Activated CD4-positive, alpha-beta T cell treated with anti-CD3 and anti-CD28 coated beads, Interleukin-2, amount 10 ng/mL, durations not matched to agents 7 days and 5 days (primary cell): Measurements from ENCODE around the gene OPCML. TPM values are rescaled to one million over a fixed set of nuclear protein-coding genes. Genes with fewer than 3 reads are reported as not detected.
"Not testable (repeated sequence)": the region's sequence is repeated elsewhere in the genome, so short reads cannot be mapped to it uniquely, and the experiment has no call there.

Experiments
- CTCF ChIA-PET: fragments of 350-600 bp; sonication (Branson Sonifier 250); formaldehyde crosslinking; loops from one replicate; lab custom pipeline; 2021; ENCODE audit warnings: antibody characterized with exemption; lab: Charles Lee
- POLR2A ChIA-PET: fragments of 350-600 bp; sonication (Branson Sonifier 250); formaldehyde crosslinking; loops from one replicate; lab custom pipeline; 2021; ENCODE audit warnings: antibody characterized with exemption; lab: Charles Lee
- DNase-seq: peaks from one replicate; pipeline ENCODE4 v3.0.0-alpha.2; 2020
- H3K27ac Mint-ChIP-seq: one replicate; pipeline ENCODE4 v1.8.0; 2021; ENCODE audit warnings: mild to moderate bottlenecking, moderate library complexity, mixed read lengths
- H3K27me3 Mint-ChIP-seq: one replicate; pipeline ENCODE4 v1.8.0; 2021; ENCODE audit warnings: mixed read lengths
- H3K36me3 Mint-ChIP-seq: one replicate; pipeline ENCODE4 v1.8.0; 2021; ENCODE audit warnings: low read depth, mixed read lengths
- H3K4me1 Mint-ChIP-seq: one replicate; pipeline ENCODE4 v1.8.0; 2021; ENCODE audit warnings: mixed read lengths
- H3K4me3 Mint-ChIP-seq: one replicate; pipeline ENCODE4 v1.8.0; 2021; ENCODE audit warnings: mild to moderate bottlenecking, moderate library complexity, mixed read lengths
- H3K9me3 Mint-ChIP-seq: one replicate; pipeline ENCODE4 v1.8.0; 2021; ENCODE audit warnings: mixed read lengths
- total RNA-seq, 2 experiments: library from RNA; stranded (reverse); gene quantifications; one replicate each; pipeline ENCODE4 v1.2.3, GENCODE V29; 2021

Gene OPCML
- total RNA-seq, 2 experiments from 2014 or later: not detected

DNA sequence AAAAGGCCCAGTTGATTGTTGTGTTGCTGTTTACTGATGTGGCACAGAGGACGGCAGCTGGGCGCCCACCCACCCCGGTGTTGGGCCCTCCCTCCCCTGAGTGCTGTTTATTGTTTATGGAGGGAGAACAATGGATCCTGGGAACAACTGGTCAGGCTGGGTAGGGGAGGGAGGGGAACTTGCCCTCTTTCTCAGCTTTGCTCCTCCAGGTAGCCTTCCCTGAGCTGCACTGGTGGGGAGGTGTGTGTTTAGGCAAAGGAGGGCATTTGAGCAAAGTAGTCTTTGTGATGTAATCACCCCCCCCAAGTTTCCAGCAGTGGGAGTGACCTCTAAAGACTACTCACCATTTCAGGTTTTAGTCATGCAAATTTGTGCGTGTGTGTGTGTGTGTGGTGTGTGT is 1126.6 kb downstream of the OPCML start:
- no peak overlapping the region for H3K4me3 Mint-ChIP-seq

GRCh38 chr11:132402071-132402684 is 1130.1 kb downstream of the OPCML start:
- Mint-ChIP-seq H3K4me3 (no peak overlapping the region), H3K4me1 (no peaks in the 10 kb centered on the region), H3K36me3 (no peaks in the 10 kb centered on the region), H3K27me3 (no peaks in the 10 kb centered on the region), H3K9me3 (peaks cover 3% of the 10 kb centered on the region), H3K27ac (no peak overlapping the region)
- ChIA-PET POLR2A (no interaction called here), CTCF (no interaction called here)
- no peak for DNase-seq

More for the DNA sequence above, 1126.6 kb downstream of the OPCML start:
- POLR2A ChIA-PET: interaction anchor here (0.6 kb wide), 1 partner anchor 291 kb away, joined by 4 read pairs; no protein-coding TSS in a partner anchor
- no peaks in the 10 kb centered on the region for H3K27me3 Mint-ChIP-seq
- no peak for DNase-seq
- CTCF ChIA-PET: no interaction called here
- no peaks in the 10 kb centered on the region for H3K36me3 Mint-ChIP-seq
- H3K4me1 Mint-ChIP-seq: no peaks in the 10 kb centered on the region
- H3K27ac Mint-ChIP-seq: no peak overlapping the region
- H3K9me3 Mint-ChIP-seq: no peaks in the 10 kb centered on the region

DNA sequence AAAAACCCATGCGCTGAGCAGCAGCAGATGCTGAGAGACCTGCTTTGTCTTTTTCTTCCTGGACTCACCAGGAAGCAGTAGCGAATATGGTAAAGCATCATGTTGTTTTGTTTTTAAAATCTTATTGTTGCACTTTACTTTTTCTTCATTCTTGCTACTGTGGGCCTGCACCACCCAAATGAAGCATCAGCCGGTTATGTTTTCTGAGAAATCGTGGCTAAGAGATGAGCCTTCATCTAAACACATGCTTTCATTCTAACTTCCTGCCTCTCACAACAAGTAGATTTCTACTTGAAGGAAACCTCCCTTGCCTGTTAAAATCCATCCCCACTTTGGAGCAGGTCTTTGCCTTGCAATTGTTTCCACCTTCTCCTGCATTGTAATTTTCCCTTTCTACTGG is 1136.0 kb downstream of the OPCML start:
- H3K4me3 Mint-ChIP-seq: no peak overlapping the region
- no peak overlapping the region for H3K27ac Mint-ChIP-seq
- no peaks in the 10 kb centered on the region for H3K27me3 Mint-ChIP-seq
- no peaks in the 10 kb centered on the region for H3K4me1 Mint-ChIP-seq
- DNase-seq: no peak
- H3K9me3 Mint-ChIP-seq: peaks cover 6% of the 10 kb centered on the region
- POLR2A ChIA-PET: no interaction called here
- CTCF ChIA-PET: no interaction called here
- H3K36me3 Mint-ChIP-seq: no peaks in the 10 kb centered on the region

DNA sequence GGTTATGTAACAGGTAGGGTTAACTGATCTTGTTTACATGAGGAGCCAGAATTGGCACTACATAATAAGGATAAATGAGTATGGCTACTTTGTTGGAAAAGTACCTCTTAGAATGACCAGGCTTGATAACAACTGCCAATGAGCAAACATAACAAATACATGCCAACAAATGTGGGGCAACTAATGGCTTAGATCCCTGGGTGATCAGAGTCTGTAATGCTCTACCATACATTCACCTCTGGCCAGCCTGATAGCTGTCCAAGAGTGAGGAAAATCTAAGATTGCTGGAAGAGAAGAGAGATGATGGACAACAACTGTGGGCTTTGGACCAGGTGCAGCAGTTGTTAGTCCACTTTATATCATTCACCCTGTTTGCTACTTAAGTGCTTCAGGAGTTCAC is 1136.9 kb downstream of the OPCML start:
- H3K4me1 Mint-ChIP-seq: no peaks in the 10 kb centered on the region
- ChIA-PET POLR2A (no interaction called here), CTCF (no interaction called here)
- DNase-seq: no peak
- H3K9me3 Mint-ChIP-seq: peaks cover 8% of the 10 kb centered on the region
- no peaks in the 10 kb centered on the region for H3K27me3 Mint-ChIP-seq
- no peak overlapping the region for H3K4me3 Mint-ChIP-seq
- no peaks in the 10 kb centered on the region for H3K36me3 Mint-ChIP-seq
- no peak overlapping the region for H3K27ac Mint-ChIP-seq

- DNase-seq: no peak
- Mint-ChIP-seq H3K4me3 (no peak overlapping the region), H3K9me3 (peaks cover 2% of the 10 kb centered on the region), H3K27me3 (no peaks in the 10 kb centered on the region), H3K36me3 (no peaks in the 10 kb centered on the region), H3K4me1 (no peaks in the 10 kb centered on the region), H3K27ac (no peak overlapping the region)
- ChIA-PET CTCF (no interaction called here), POLR2A (no interaction called here)
Observed at GRCh38 chr11:132379540-132379939, 1152.8 kb downstream of the OPCML start.

- no peaks in the 10 kb centered on the region for H3K27me3 Mint-ChIP-seq
Observed at GRCh38 chr11:132373405-132374143, 1158.7 kb downstream of the OPCML start.

DNA sequence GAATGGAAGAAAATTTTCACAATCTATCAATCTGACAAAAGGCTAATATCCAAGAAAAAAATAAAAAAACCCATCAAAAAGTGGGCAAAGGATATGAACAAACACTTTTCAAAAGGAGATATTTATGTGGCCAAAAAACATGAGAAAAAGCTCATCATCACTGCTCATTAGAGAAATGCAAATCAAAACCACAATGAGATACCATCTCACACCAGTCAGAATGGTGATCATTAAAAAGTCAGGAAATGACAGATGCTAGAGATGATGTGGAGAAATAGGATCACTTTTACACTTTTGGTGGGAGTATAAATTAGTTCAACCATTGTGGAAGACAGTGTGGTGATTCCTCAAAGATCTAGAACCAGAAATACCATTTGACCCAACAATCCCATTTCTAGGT is 1162.2 kb downstream of the OPCML start:
- H3K36me3 Mint-ChIP-seq, H3K4me3 Mint-ChIP-seq, DNase-seq, H3K9me3 Mint-ChIP-seq, H3K4me1 Mint-ChIP-seq, H3K27ac Mint-ChIP-seq, CTCF ChIA-PET, POLR2A ChIA-PET, H3K27me3 Mint-ChIP-seq: not testable (repeated sequence)

More at GRCh38 chr11:132373405-132374143, 1158.7 kb downstream of the OPCML start:
- Mint-ChIP-seq H3K9me3 (no peaks in the 10 kb centered on the region), H3K36me3 (no peaks in the 10 kb centered on the region), H3K4me3 (no peak overlapping the region), H3K27ac (no peak overlapping the region), H3K4me1 (no peaks in the 10 kb centered on the region)
- ChIA-PET CTCF (no interaction called here), POLR2A (no interaction called here)
- DNase-seq: no peak

DNA sequence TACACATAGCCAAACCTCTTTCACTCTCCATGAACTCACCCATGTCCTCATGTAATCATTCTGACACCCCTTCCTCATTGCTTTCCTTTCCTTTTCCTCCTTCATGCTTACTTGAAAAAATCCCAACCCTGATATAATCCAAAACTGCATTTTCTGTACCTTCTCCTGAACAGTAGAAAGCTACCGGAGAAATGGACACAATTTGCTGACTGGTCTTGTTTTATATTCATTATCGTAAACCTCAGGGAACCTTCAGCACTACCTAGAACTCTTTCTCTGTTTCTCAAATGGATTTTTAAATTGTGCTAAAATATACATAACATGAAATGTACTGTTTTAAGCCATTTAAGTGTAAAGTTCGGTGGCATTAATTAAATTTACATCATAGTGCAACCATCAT is 1165.0 kb downstream of the OPCML start:
- POLR2A ChIA-PET: no interaction called here

DNA sequence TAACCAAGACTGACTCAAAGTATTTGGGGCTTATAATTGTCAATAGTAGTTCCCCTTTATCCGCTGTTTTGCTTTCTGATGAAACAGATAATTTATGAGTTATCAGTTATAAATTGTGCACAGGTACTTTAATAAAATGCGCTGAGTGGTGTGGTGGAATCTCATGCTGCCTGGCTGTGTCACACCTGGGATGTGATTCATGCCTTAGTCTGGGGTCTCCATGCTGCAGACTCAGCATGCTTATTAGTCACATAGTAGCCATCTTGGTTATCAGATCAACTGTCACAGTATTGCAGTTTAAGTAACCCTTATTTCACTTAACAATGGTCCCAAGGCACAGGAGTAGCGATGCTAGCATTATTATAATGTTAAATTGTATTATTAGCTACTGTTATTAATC is 1166.7 kb downstream of the OPCML start:
- Mint-ChIP-seq H3K9me3 (peaks cover 10% of the 10 kb centered on the region), H3K27ac (no peak overlapping the region), H3K36me3 (no peaks in the 10 kb centered on the region), H3K4me1 (no peaks in the 10 kb centered on the region), H3K27me3 (no peaks in the 10 kb centered on the region), H3K4me3 (no peak overlapping the region)
- POLR2A ChIA-PET: no interaction called here
- no peak for DNase-seq
- CTCF ChIA-PET: no interaction called here

More for the DNA sequence above, 1165.0 kb downstream of the OPCML start:
- Mint-ChIP-seq H3K9me3 (peaks cover 7% of the 10 kb centered on the region), H3K27me3 (no peaks in the 10 kb centered on the region), H3K36me3 (no peaks in the 10 kb centered on the region), H3K4me3 (no peak overlapping the region), H3K27ac (no peak overlapping the region), H3K4me1 (no peaks in the 10 kb centered on the region)
- CTCF ChIA-PET: no interaction called here
- no peak for DNase-seq
